ENCODE data around the gene FHOD1. TPM values are rescaled to one million over a fixed set of nuclear protein-coding genes. Genes with fewer than 3 reads are reported as not detected.

Gene FHOD1
- total RNA-seq (10 to 100 TPM; 11.6 to 26.2 (median 19.1) TPM), polyA plus RNA-seq (10 to 100 TPM; 16.6 to 71.1 TPM)
- long read RNA-seq, donor 1, partial matches to known transcripts = 9 of 12 reads
- long read RNA-seq, donor 1, other reads (novel, unspliced or antisense) = 3 of 12 reads
- long read RNA-seq, donor 2, partial matches to known transcripts = 8 of 10 reads
- long read RNA-seq, donor 2, other reads (novel, unspliced or antisense) = 1 of 10 reads
- long read RNA-seq, donor 3, partial matches to known transcripts = 6 of 7 reads
- long read RNA-seq, donor 3, other reads (novel, unspliced or antisense) = 1 of 7 reads

GRCh38 chr16:67247192-67248072, at the start of gene FHOD1:
FHOD1 (minus strand) TSS chr16:67247481; CDS start chr16:67247410, 71 bp downstream.
- TF ChIP-seq CTCF (IDR thresholded peaks at IDR 0.05) = peak in 1 of 9 donors; percentile 3
- peak within 1 kb of the TSS; percentile 93 to 99 (median 96) for H3K27ac ChIP-seq
- intact Hi-C loops (cut with DNase I) = loop anchor here in 2 of 10 donors (2.0 to 5.0 kb wide), 3 partner anchors 21 to 65 kb away; partner anchors contain the start of genes E2F4 (in 1 of the 2), EXOC3L1 (in 1 of the 2), MATCAP1 (in 1 of the 2) and TMEM208 (in 1 of the 2)
- peaks cover 0 to 34% (median 0%) of the 10 kb centered on the region in 7 donors for H3K27me3 ChIP-seq
- peak; percentile 77 to 89 (median 83) for ATAC-seq
- DNase-seq = peak; percentile 98 to 99
- no peaks in the 10 kb centered on the region for H3K9me3 ChIP-seq
- H3K4me3 ChIP-seq = peak within 1 kb of the TSS; percentile 69 to 97 (median 84)
- H3K4me1 ChIP-seq = peaks cover 22 to 66% (median 55%) of the 10 kb centered on the region in 9 donors
- WGBS, 2 donors = 0% methylated on average over 60 of the region's 60 CpGs
- H3K36me3 ChIP-seq = no peaks in the 10 kb centered on the region

- no peak for TF ChIP-seq CTCF (IDR thresholded peaks at IDR 0.05)
- H3K4me3 ChIP-seq = no peak overlapping the region
- H3K36me3 ChIP-seq = no peaks in the 10 kb centered on the region
- 70 to 78% methylated on average over 3 of the region's 3 CpGs for WGBS, 2 donors
- DNase-seq (no peak), ATAC-seq (no peak)
- no peaks in the 10 kb centered on the region for H3K27me3 ChIP-seq
- peaks cover 0 to 9% (median 4%) of the 10 kb centered on the region in 9 donors for H3K4me1 ChIP-seq
- H3K9me3 ChIP-seq = no peaks in the 10 kb centered on the region
- H3K27ac ChIP-seq = no peak overlapping the region
- intact Hi-C loops (cut with DNase I) = no loop called here
Measured at GRCh38 chr16:67296420-67296819, 49.1 kb upstream of the FHOD1 start.

- Histone ChIP-seq H3K4me3 (no peak overlapping the region), H3K4me1 (no peaks in the 10 kb centered on the region), H3K27me3 (no peaks in the 10 kb centered on the region), H3K27ac (no peak overlapping the region), H3K9me3 (no peaks in the 10 kb centered on the region), H3K36me3 (no peaks in the 10 kb centered on the region)
- no peak for TF ChIP-seq CTCF (IDR thresholded peaks at IDR 0.05)
- 51 to 59% methylated on average over 7 of the region's 7 CpGs for WGBS, 2 donors
- intact Hi-C loops (cut with DNase I) = no loop called here
- no peak for DNase-seq
- no peak for ATAC-seq
Measured at GRCh38 chr16:67294938-67295361, 47.7 kb upstream of the FHOD1 start.

- no peak for TF ChIP-seq CTCF (IDR thresholded peaks at IDR 0.05)
- Histone ChIP-seq H3K36me3 (no peaks in the 10 kb centered on the region), H3K9me3 (no peaks in the 10 kb centered on the region), H3K4me3 (no peak overlapping the region), H3K27ac (no peak overlapping the region), H3K27me3 (no peaks in the 10 kb centered on the region), H3K4me1 (no peaks in the 10 kb centered on the region)
- intact Hi-C loops (cut with DNase I) = no loop called here
- no peak for DNase-seq
- 83 to 86% methylated on average over 4 of the region's 4 CpGs for WGBS, 2 donors
- no peak for ATAC-seq
Measured at GRCh38 chr16:67294171-67294757, 47.0 kb upstream of the FHOD1 start.
